ENCODE data around the gene EGLN1. TPM values are rescaled to one million over a fixed set of nuclear protein-coding genes. Genes with fewer than 3 reads are reported as not detected.

EGLN1 gene
- total and polyA plus RNA-seq, 2 of the 8 experiments (the other 6 are each of a cell fraction or from before 2014, with no cell fraction given) = 4.0 to 6.4 TPM

DNA sequence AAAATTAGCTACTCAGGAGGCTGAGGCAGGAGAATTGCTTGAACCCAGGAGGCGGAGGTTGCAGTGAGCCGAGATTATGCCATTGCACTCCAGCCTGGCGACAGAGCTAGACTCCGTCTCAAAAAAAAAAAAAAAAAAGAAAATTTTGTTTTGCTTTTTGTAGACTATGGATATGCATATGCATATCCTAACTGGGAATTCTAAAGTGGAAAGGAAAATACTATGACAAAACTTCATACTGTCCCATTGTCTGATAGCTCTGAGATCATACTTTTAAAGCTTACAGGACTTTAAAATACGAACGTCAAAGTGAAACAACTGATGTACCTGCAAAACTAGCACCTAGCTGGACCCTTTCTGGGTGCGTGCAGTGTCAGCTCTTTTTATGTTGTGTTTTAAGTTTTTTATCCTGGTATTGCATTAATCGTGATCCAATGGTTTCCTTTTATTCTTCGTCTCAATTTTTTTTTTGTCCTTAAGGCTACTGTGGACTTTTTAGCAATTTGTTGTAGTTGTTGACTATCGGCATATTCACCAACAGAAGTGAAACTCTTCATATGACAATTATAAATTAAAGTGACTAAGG lies 64.8 kb downstream of the EGLN1 start:
- Histone ChIP-seq H3K4me3 (ENCODE audit: extremely low read depth in 1 of 4, insufficient read depth in 2 of 4, low read depth in 3 of 4, low read length in 4 of 4) (no peak overlapping the region), H2AK5ac (ENCODE audit: low read depth, low read length) (no peak overlapping the region), H3K9ac (replicated peaks in 1 of 4; ENCODE audit: extremely low read depth in 1 of 4, low read depth in 3 of 4, low read length in 3 of 4) (no peak overlapping the region), H2BK120ac (replicated peaks; ENCODE audit: low read depth, low read length) (no peak overlapping the region), H3K9me3 (ENCODE audit: insufficient read depth in 2 of 2, low read depth in 1 of 2, low read length in 1 of 2) (no peaks in the 10 kb centered on the region), H3K4ac (replicated peaks; ENCODE audit: insufficient read length, low read depth, low read length) (no peak overlapping the region), H2BK15ac (ENCODE audit: low read length) (no peak overlapping the region), H3K4me2 (ENCODE audit: insufficient read depth in 1 of 2, low read depth in 2 of 2, low read length in 2 of 2) (no peak overlapping the region), H3K27me3 (replicated peaks in 1 of 4; ENCODE audit: control insufficient read depth in 3 of 4, extremely low read depth in 1 of 4, insufficient read depth in 3 of 4, low read length in 3 of 4) (no peaks in the 10 kb centered on the region), H3K23ac (ENCODE audit: insufficient read length) (no peak overlapping the region), H2BK12ac (ENCODE audit: low read depth, low read length) (no peak overlapping the region), H3K14ac (ENCODE audit: insufficient read length) (no peak overlapping the region), H3K23me2 (ENCODE audit: low read depth, low read length) (no peaks in the 10 kb centered on the region), H4K20me1 (replicated peaks in 1 of 2; ENCODE audit: control insufficient read depth in 1 of 2, insufficient read depth in 2 of 2, low read length in 2 of 2) (peaks cover 0 to 2% of the 10 kb centered on the region in 2 experiments), H3K56ac (replicated peaks; ENCODE audit: insufficient read length, low read depth, low read length) (no peak overlapping the region), H4K91ac (replicated peaks; ENCODE audit: insufficient read length, low read length) (no peak overlapping the region), H3K36me3 (ENCODE audit: control insufficient read depth in 2 of 4, insufficient read depth in 4 of 4, low read length in 3 of 4) (peaks cover 0 to 9% (median 4%) of the 10 kb centered on the region in 4 experiments; a peak in 5 of 8 replicates), H2BK20ac (ENCODE audit: low read length) (no peak overlapping the region), H4K5ac (ENCODE audit: insufficient read length, low read depth, low read length) (no peak overlapping the region), H3K18ac (ENCODE audit: extremely low read depth, low read length) (no peak overlapping the region), H3K79me1 (ENCODE audit: low read depth, low read length) (no peaks in the 10 kb centered on the region), H3K4me1 (replicated peaks in 1 of 4; ENCODE audit: control insufficient read depth in 3 of 4, insufficient read depth in 4 of 4, low read length in 3 of 4) (no peaks in the 10 kb centered on the region), H3K79me2 (ENCODE audit: control insufficient read depth in 1 of 2, insufficient read depth in 2 of 2, low read length in 2 of 2) (no peaks in the 10 kb centered on the region), H2AFZ (ENCODE audit: low read length) (no peak overlapping the region), H4K8ac (ENCODE audit: extremely low read depth, insufficient read depth, low read length) (no peak overlapping the region), H2BK5ac (ENCODE audit: low read depth, low read length) (no peak overlapping the region), H3K27ac (ENCODE audit: low read depth, low read length) (no peak overlapping the region)
- CTCF ChIA-PET (ENCODE audit: partially characterized antibody) = interaction anchor here (0.6 to 2.5 kb wide), 28 partner anchors 9 to 802 kb away, joined by 3 to 12 read pairs (median 4); partner anchors contain the start of gene SPRTN
- POLR2A ChIA-PET (ENCODE audit: partially characterized antibody) = interaction anchor here (0.6 kb wide), 2 partner anchors 224 to 230 kb away, joined by 4 read pairs; no protein-coding TSS in a partner anchor
- FAIRE-seq (no peak), DNase-seq (ENCODE audit: low read depth in 1 of 2, low spot score in 2 of 2) (no peak)
- 79% methylated on average over 10 of the region's 10 CpGs; no CpG with 5 or more reads in 1 of the 2 experiments for WGBS, 2 experiments (ENCODE audit: extremely low coverage in 1 of 2, insufficient coverage in 1 of 2, insufficient read length in 1 of 2, insufficient replicate concordance in 2 of 2, low coverage in 1 of 2, low lambda C conversion rate in 2 of 2, missing lambda C conversion rate in 1 of 2)
- no peak for TF ChIP-seq RFX5 (IDR thresholded peaks at IDR 0.05; ENCODE audit: borderline replicate concordance, low read depth, low read length)
- no peak for TF ChIP-seq POLR2A (IDR thresholded peaks at IDR 0.05; ENCODE audit: control extremely low read depth in 1 of 2, low read depth in 2 of 2, low read length in 2 of 2)

Measured in H1 (cell line).